HepG2 (cell line): ENCODE data around the gene ZNF221. TPM values are rescaled to one million over a fixed set of nuclear protein-coding genes. Genes with fewer than 3 reads are reported as not detected.

Experiments used
- CBX2 ChIP-seq, 2 experiments: fragments of 200-600 bp in 1 of 2; sonication (generic); formaldehyde crosslinking in 1 of 2; IDR thresholded peaks; 2 replicates each; pipeline versions ENCODE4 v1.7.0 to v1.8.1; 2018 to 2022; ENCODE audit warnings: low read depth in 2 of 2, low read length in 1 of 2, mild to moderate bottlenecking in 1 of 2, missing genetic modification reagents in 1 of 2
- DMAP1 ChIP-seq: IDR thresholded peaks from 2 replicates; pipeline ENCODE4 v1.6.1; 2016
- ERF ChIP-seq: IDR thresholded peaks from 2 replicates; pipeline ENCODE4 v1.6.1; 2018; ENCODE audit warnings: missing biosample characterization, missing genetic modification reagents
- FOXO1 ChIP-seq: sonication (generic); formaldehyde crosslinking; IDR thresholded peaks from 2 replicates; pipeline ENCODE4 v1.4.0; 2020; ENCODE audit warnings: missing genetic modification reagents
- FOXP4 ChIP-seq: sonication (generic); formaldehyde crosslinking; IDR thresholded peaks from 2 replicates; pipeline ENCODE4 v1.4.0; 2020; ENCODE audit warnings: missing genetic modification reagents
- GATA4 ChIP-seq: sonication (generic); IDR thresholded peaks from 2 replicates; pipeline ENCODE4 v1.6.1; 2016; ENCODE audit warnings: antibody characterized with exemption, low read depth, borderline replicate concordance
- JARID2 ChIP-seq: sonication (generic); formaldehyde crosslinking; IDR thresholded peaks from 2 replicates; pipeline ENCODE4 v1.8.1; 2023; ENCODE audit warnings: missing genetic modification reagents, inconsistent platforms; ENCODE audit not compliant: insufficient replicate concordance
- ONECUT2 ChIP-seq: sonication (generic); formaldehyde crosslinking; IDR thresholded peaks from 2 replicates; pipeline ENCODE4 v1.4.0; 2020; ENCODE audit warnings: missing genetic modification reagents
- PRDM4 ChIP-seq: sonication (generic); formaldehyde crosslinking; IDR thresholded peaks from 2 replicates; pipeline ENCODE4 v1.9.0; 2021; ENCODE audit warnings: missing genetic modification reagents, borderline replicate concordance
- RERE ChIP-seq: IDR thresholded peaks from 2 replicates; pipeline ENCODE4 v1.6.1; 2016; ENCODE audit warnings: low read depth, missing genetic modification reagents, missing compliant biosample characterization
- SMARCE1 ChIP-seq: fragments of 450-650 bp; IDR thresholded peaks from 2 replicates; pipeline ENCODE4 v1.6.1; 2017; ENCODE audit warnings: borderline replicate concordance
- ZBTB34 ChIP-seq: sonication (generic); formaldehyde crosslinking; IDR thresholded peaks from 2 replicates; pipeline ENCODE4 v1.8.0; 2022; ENCODE audit warnings: mild to moderate bottlenecking, missing genetic modification reagents
- ZBTB8A ChIP-seq: sonication (generic); formaldehyde crosslinking; IDR thresholded peaks from 2 replicates; pipeline ENCODE4 v1.4.0; 2020; ENCODE audit warnings: mild to moderate bottlenecking, low read depth, missing genetic modification reagents, borderline replicate concordance
- ZEB1 ChIP-seq: IDR thresholded peaks from 2 replicates; pipeline ENCODE4 v1.6.1; 2012; ENCODE audit warnings: mild to moderate bottlenecking, low read depth, inconsistent platforms; ENCODE audit not compliant: insufficient replicate concordance
- ZNF549 ChIP-seq: sonication (generic); formaldehyde crosslinking; IDR thresholded peaks from 2 replicates; pipeline ENCODE4 v1.5.0; 2020; ENCODE audit warnings: missing genetic modification reagents
- ZNF550 ChIP-seq: sonication (generic); formaldehyde crosslinking; IDR thresholded peaks from 2 replicates; pipeline ENCODE4 v1.4.0; 2020; ENCODE audit warnings: mild to moderate bottlenecking, missing genetic modification reagents, borderline replicate concordance
- ZNF737 ChIP-seq: sonication (generic); formaldehyde crosslinking; IDR thresholded peaks from 2 replicates; pipeline ENCODE4 v1.5.0; 2020; ENCODE audit warnings: missing genetic modification reagents, mild to moderate bottlenecking, borderline replicate concordance
- polyA plus RNA-seq, 8 experiments: library from polyadenylated mRNA; depleted of rRNA in 3 of 8; stranded (reverse) in 7 of 8; unstranded in 1 of 8; fragments of >200 nt; fragmentation: Illumina TruSeq in 4 of 8; extraction: Trizol in 4 of 8; gene quantifications; 2 replicates each; pipeline versions ENCODE4 v1.2.1 to v1.2.3, GENCODE V29; 2011 to 2016; ENCODE audit warnings: low read depth in 4 of 8, missing spikeins in 1 of 8, mixed read lengths in 1 of 8; ENCODE audit not compliant: insufficient read depth in 1 of 8
- total RNA-seq, 5 experiments: library from RNA; depleted of rRNA; stranded (reverse); fragments of >200 nt; fragmentation: Illumina TruSeq; extraction: Trizol; gene quantifications; 2 replicates each; pipeline ENCODE4 v1.2.3, GENCODE V29; 2016; ENCODE audit warnings: low read depth in 1 of 5

ZNF221 gene
- total and polyA plus RNA-seq, 2 of the 13 experiments (the other 11 are each of a cell fraction or from before 2014, with no cell fraction given), result 0.48 to 3.4 TPM

- TF ChIP-seq PRDM4 (no peak), ZEB1 (no peak), ZNF549 (CRISPR knock-in tag) (no peak), GATA4 (0 out of 2 replicates have a peak, but pooled peaks have one; percentile 17), ERF (CRISPR knock-in tag) (no peak), DMAP1 (CRISPR knock-in tag) (peak; percentile 66), JARID2 (CRISPR knock-in tag) (no peak), CBX2 (IDR thresholded peaks at IDR 0.05; ENCODE audit: low read depth, low read length) (no peak), CBX2 (CRISPR knock-in tag; IDR thresholded peaks at IDR 0.05; ENCODE audit: low read depth) (no peak), FOXP4 (CRISPR knock-in tag) (0 out of 2 replicates have a peak, but pooled peaks have one; percentile 24), ONECUT2 (CRISPR knock-in tag) (peak; percentile 16; the same call in 1 of the 2 replicates), ZBTB34 (CRISPR knock-in tag) (no peak), ZNF550 (CRISPR knock-in tag) (0 out of 2 replicates have a peak, but pooled peaks have one; percentile 54), SMARCE1 (no peak), ZBTB8A (CRISPR knock-in tag) (no peak; the same call in 1 of the 2 replicates), ZNF737 (CRISPR knock-in tag) (no peak), FOXO1 (no peak), RERE (CRISPR knock-in tag) (no peak)
These were observed 51.8 kb downstream of the ZNF221 start, which contains the start of gene ZNF230 (continued) for GRCh38 chr19:44002566-44003460.
